ENCODE results near the gene WDR1. TPM values are rescaled to one million over a fixed set of nuclear protein-coding genes. Genes with fewer than 3 reads are reported as not detected.

The WDR1 gene
- total RNA-seq, 1 donor from 2014 or later: 200 TPM

- Mint-ChIP-seq H3K36me3 (ENCODE audit: insufficient read depth) (peaks cover 27% of the 10 kb centered on the region), H3K27me3 (no peaks in the 10 kb centered on the region), H3K9me3 (ENCODE audit: low read depth) (no peaks in the 10 kb centered on the region), H3K4me1 (ENCODE audit: low read depth) (peaks cover 21% of the 10 kb centered on the region), H3K4me3 (ENCODE audit: low read depth) (peak overlapping the region; percentile 47), H3K27ac (peak overlapping the region; percentile 74)
- TF ChIP-seq CTCF (IDR thresholded peaks at IDR 0.05; ENCODE audit: unreplicated experiment): no peak
- no peak for DNase-seq (ENCODE audit: low spot score, unreplicated experiment)
These were observed 3.1 kb downstream of the WDR1 start for GRCh38 chr4:10113362-10114047.

DNA sequence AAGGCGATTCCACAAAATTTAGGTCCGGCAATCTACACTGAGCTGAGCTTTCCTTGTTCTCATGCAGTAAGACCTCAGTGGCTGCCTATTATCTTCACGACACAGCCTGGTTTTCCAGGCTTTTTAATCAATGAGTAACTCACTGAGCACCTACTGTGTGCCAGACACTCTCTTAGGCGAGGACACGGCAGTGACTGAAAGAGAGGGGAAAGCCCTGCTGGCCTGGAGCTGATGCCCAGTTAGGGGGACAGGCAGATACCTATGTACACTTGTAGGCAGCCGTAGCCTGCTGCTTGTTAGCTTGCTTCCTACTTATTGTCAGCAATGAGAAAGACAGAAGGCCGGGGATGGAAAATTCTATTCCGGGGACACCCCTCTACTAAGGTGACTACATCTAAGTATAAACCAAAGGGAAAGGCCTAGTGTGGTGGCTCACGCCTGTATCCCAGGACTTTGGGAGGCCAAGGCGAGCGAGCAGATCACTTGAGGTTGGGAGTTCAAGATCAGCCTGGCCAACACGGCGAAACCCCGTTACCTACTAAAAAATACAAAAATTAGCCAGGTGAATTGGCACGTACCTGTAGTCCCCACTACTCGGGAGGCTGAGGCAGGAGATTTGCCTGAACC lies 3.8 kb downstream of the WDR1 start:
- Mint-ChIP-seq H3K27me3 (no peaks in the 10 kb centered on the region), H3K4me1 (ENCODE audit: low read depth) (peaks cover 21% of the 10 kb centered on the region), H3K27ac (peak overlapping the region; percentile 69), H3K4me3 (ENCODE audit: low read depth) (peak overlapping the region; percentile 47), H3K9me3 (ENCODE audit: low read depth) (no peaks in the 10 kb centered on the region), H3K36me3 (ENCODE audit: insufficient read depth) (peaks cover 30% of the 10 kb centered on the region)
- no peak for DNase-seq (ENCODE audit: low spot score, unreplicated experiment)
- no peak for TF ChIP-seq CTCF (IDR thresholded peaks at IDR 0.05; ENCODE audit: unreplicated experiment)

DNA sequence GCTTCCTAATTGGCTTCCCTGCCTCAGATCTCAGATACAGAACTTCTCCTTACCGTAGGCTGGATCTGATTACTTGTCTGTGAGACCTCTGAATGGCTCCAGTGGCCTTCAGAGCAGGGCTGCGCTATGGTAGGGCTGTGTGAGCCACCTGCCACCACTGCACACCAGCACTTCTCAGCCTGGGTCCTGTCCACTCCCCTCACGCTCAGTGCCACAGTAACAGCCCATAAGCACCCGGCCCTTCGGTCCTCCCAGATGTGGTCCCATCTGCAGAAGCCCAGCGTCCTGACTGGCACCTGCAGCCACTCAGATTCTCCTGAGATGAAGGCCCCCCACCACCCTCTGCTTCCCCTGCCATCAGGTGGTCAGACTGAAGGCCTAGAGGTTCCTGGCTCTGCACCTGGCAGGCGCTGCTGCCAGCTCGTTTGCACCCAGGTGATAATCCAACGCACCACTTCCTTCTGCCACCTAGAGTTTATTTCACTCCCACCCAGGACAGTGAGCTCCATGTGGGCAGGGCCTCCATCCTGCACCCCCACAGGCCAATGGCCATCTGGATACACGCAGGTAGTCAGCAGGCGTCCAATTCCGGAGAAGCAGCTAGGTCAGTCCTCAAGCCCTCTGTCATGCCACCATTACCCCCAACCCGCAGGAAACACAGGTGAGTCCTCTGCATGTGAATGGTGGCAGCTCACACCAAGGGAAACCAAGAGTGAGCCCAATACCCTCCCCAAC lies 5.4 kb downstream of the WDR1 start:
- H3K27me3 Mint-ChIP-seq: no peaks in the 10 kb centered on the region
- peaks cover 31% of the 10 kb centered on the region for H3K36me3 Mint-ChIP-seq (ENCODE audit: insufficient read depth)
- no peaks in the 10 kb centered on the region for H3K9me3 Mint-ChIP-seq (ENCODE audit: low read depth)
- no peak for DNase-seq (ENCODE audit: low spot score, unreplicated experiment)
- H3K27ac Mint-ChIP-seq: peak overlapping the region; percentile 45
- H3K4me3 Mint-ChIP-seq (ENCODE audit: low read depth): no peak overlapping the region
- H3K4me1 Mint-ChIP-seq (ENCODE audit: low read depth): peaks cover 15% of the 10 kb centered on the region
- no peak for TF ChIP-seq CTCF (IDR thresholded peaks at IDR 0.05; ENCODE audit: unreplicated experiment)

DNA sequence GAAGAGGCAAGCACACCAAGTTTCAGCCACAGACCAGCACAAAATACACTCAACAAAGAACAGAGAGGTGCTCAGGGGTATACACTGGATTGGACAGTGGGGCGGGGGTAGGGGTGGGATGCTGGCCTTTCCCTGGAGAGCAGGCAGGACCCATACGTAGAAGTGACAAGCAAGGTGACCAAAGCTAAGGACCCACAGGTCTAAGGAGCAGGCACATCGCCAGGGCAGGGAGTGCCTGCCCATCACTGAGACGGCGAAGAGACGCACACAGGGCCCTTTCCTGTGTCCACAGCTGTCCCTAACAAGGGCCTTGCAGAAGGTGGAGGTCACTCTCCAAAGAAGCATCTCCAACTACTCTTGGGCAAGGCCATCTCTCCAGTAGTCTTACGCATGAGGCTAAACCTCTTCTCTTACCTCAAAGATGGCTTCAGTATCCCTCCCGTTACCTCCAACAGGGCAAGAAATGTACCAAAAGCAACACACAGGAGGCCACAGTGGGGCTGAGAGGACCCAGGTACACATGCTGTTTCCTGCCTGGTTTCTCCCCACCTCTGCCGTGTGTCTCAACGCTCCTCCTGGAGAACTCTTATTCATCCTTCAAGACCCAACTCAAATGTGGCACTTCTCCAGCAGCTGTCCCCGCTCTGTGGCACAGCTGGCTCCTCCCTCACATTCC lies 6.5 kb downstream of the WDR1 start:
- no peak for TF ChIP-seq CTCF (IDR thresholded peaks at IDR 0.05; ENCODE audit: unreplicated experiment)
- no peaks in the 10 kb centered on the region for H3K27me3 Mint-ChIP-seq
- H3K9me3 Mint-ChIP-seq (ENCODE audit: low read depth): no peaks in the 10 kb centered on the region
- H3K4me1 Mint-ChIP-seq (ENCODE audit: low read depth): peaks cover 18% of the 10 kb centered on the region
- DNase-seq (ENCODE audit: low spot score, unreplicated experiment): no peak
- H3K4me3 Mint-ChIP-seq (ENCODE audit: low read depth): no peak overlapping the region
- H3K36me3 Mint-ChIP-seq (ENCODE audit: insufficient read depth): peaks cover 39% of the 10 kb centered on the region
- peak overlapping the region; percentile 89 for H3K27ac Mint-ChIP-seq
